ENCODE measurements around the gene MPC2.

GRCh38 chr1:167926486-167926997 is 10.3 kb downstream of the MPC2 start:
- TF ChIP-seq, protein P1, sequence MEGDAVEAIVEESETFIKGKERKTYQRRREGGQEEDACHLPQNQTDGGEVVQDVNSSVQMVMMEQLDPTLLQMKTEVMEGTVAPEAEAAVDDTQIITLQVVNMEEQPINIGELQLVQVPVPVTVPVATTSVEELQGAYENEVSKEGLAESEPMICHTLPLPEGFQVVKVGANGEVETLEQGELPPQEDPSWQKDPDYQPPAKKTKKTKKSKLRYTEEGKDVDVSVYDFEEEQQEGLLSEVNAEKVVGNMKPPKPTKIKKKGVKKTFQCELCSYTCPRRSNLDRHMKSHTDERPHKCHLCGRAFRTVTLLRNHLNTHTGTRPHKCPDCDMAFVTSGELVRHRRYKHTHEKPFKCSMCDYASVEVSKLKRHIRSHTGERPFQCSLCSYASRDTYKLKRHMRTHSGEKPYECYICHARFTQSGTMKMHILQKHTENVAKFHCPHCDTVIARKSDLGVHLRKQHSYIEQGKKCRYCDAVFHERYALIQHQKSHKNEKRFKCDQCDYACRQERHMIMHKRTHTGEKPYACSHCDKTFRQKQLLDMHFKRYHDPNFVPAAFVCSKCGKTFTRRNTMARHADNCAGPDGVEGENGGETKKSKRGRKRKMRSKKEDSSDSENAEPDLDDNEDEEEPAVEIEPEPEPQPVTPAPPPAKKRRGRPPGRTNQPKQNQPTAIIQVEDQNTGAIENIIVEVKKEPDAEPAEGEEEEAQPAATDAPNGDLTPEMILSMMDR (IDR thresholded peaks at IDR 0.05; ENCODE audit: borderline replicate concordance, extremely low read depth, low read length, poor library complexity, severe bottlenecking): no peak
- TF ChIP-seq EZH2 (IDR thresholded peaks at IDR 0.05; ENCODE audit: borderline replicate concordance, low read depth, low read length, severe bottlenecking): no peak

Data from DND-41 (cell line).